ENCODE results near the gene KDM4C. TPM values are rescaled to one million over a fixed set of nuclear protein-coding genes. Genes with fewer than 3 reads are reported as not detected.

The KDM4C gene
- total RNA-seq, 6 donors from 2014 or later: 31.6 to 96.4 (median 41.2) TPM

DNA sequence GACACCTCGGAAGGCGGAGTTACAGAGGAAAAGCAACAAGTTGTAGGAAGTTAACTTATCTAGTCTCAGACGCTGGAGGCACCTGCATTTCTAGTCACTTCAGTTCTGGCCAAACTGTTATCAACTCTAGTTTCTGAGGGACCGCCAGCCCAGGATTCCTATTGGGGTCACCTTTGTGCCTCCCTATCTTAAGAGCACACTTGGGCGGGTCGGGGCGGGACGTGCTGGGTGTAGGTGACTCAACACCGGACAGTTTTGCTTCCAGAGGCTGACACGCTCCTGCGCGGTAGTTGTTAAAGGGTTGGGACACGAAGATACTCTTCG lies 679 bp upstream of the KDM4C start:
- TF ChIP-seq POLR2AphosphoS5 (IDR thresholded peaks at IDR 0.05): no peak
- TF ChIP-seq, protein P1, sequence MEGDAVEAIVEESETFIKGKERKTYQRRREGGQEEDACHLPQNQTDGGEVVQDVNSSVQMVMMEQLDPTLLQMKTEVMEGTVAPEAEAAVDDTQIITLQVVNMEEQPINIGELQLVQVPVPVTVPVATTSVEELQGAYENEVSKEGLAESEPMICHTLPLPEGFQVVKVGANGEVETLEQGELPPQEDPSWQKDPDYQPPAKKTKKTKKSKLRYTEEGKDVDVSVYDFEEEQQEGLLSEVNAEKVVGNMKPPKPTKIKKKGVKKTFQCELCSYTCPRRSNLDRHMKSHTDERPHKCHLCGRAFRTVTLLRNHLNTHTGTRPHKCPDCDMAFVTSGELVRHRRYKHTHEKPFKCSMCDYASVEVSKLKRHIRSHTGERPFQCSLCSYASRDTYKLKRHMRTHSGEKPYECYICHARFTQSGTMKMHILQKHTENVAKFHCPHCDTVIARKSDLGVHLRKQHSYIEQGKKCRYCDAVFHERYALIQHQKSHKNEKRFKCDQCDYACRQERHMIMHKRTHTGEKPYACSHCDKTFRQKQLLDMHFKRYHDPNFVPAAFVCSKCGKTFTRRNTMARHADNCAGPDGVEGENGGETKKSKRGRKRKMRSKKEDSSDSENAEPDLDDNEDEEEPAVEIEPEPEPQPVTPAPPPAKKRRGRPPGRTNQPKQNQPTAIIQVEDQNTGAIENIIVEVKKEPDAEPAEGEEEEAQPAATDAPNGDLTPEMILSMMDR (IDR thresholded peaks at IDR 0.05): no peak
- no peak for TF ChIP-seq EP300 (IDR thresholded peaks at IDR 0.05)
- TF ChIP-seq POLR2A (IDR thresholded peaks at IDR 0.05): peak in 1 of 4 donors; percentile 36
- Histone ChIP-seq H3K9me3 (no peaks in the 10 kb centered on the region), H3K27ac (peak overlapping the region; percentile 93 to 99 (median 96)), H3K27me3 (no peaks in the 10 kb centered on the region), H3K36me3 (no peaks in the 10 kb centered on the region), H3K4me3 (peak overlapping the region; percentile 71 to 93 (median 84)), H3K4me1 (peaks cover 4 to 15% (median 10%) of the 10 kb centered on the region in 4 donors)
- WGBS, 2 donors: 0% methylated on average over 3 to 14 of the region's 14 CpGs
- peak; percentile 60 to 87 for ATAC-seq (ENCODE audit: low FRiP score in 2 of 2)
- DNase-seq: no peak

DNA sequence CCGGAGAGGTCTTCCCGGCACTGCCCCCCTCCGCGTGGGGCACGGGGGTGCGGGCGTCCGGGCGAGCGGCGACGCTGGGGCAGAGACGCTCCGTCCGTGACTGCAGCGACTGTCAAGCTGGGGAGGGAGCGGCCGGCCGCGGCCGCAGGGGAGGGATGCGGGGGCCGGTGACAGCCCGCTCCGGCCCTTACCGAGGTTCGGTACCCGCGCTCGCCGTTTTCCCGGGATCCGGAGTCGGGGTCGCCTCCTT lies 400 bp downstream of the KDM4C start:
- no peaks in the 10 kb centered on the region for H3K27me3 ChIP-seq
- DNase-seq (no peak), ATAC-seq (ENCODE audit: low FRiP score in 2 of 2) (peak; percentile 45 to 55)
- H3K4me1 ChIP-seq: peaks cover 4 to 15% (median 10%) of the 10 kb centered on the region in 4 donors
- no peaks in the 10 kb centered on the region for H3K9me3 ChIP-seq
- peak overlapping the region; percentile 93 to 99 (median 96) for H3K27ac ChIP-seq
- WGBS, 2 donors: 0% methylated on average over 13 to 24 of the region's 35 CpGs
- no peaks in the 10 kb centered on the region for H3K36me3 ChIP-seq
- H3K4me3 ChIP-seq: peak overlapping the region; percentile 71 to 93 (median 84)
- no peak for TF ChIP-seq EP300 (IDR thresholded peaks at IDR 0.05)

DNA sequence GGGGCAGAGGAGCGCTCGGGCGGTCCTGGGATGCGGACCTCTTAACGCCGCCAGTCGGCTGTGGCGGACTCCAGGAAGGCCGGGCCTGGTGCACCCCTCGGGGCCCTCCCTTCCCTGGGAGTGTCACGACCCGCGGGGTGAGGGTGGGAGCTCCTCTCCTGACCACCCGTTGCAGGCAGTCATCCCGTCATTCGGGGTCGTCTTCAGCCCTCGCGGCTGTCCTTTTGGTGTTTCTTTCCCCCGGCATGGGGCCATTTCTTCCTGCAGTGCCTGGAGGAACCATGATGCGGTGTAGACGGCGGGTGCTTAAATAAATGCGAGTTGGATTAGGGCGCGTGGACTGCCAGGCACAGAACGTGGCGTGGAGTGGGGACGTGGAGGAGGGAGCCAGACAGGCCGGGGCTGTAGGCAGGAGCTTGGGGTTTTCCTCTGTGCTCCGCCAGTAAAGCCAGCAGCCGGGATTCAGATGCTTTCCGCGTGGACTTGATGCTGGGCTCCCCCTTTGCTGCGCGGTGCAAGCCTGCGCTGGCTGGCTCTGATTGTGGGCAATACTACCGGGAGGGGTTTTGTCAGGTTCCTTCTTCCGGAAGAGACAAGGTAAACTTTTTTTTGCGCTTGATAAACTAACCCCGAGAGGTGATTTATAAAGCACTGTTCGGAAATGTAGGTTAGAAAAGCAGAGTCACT lies 868 bp downstream of the KDM4C start:
- ATAC-seq (ENCODE audit: low FRiP score in 2 of 2) (peak; percentile 61 to 62), DNase-seq (peak; percentile 44 to 87)
- TF ChIP-seq POLR2AphosphoS5 (IDR thresholded peaks at IDR 0.05) (no peak), POLR2A (IDR thresholded peaks at IDR 0.05) (peak in 2 of 4 donors; percentile 18 to 35), EP300 (IDR thresholded peaks at IDR 0.05) (no peak)
- TF ChIP-seq, protein P1 (IDR thresholded peaks at IDR 0.05): peak in 1 of 6 experiments; percentile 15
- Histone ChIP-seq H3K4me3 (peak overlapping the region; percentile 71 to 93 (median 84)), H3K36me3 (no peaks in the 10 kb centered on the region), H3K27me3 (no peaks in the 10 kb centered on the region), H3K27ac (peak overlapping the region; percentile 93 to 99 (median 96)), H3K4me1 (peaks cover 4 to 15% (median 10%) of the 10 kb centered on the region in 4 donors), H3K9me3 (no peaks in the 10 kb centered on the region)
- WGBS, 2 donors: 0% methylated on average over 26 to 28 of the region's 42 CpGs

DNA sequence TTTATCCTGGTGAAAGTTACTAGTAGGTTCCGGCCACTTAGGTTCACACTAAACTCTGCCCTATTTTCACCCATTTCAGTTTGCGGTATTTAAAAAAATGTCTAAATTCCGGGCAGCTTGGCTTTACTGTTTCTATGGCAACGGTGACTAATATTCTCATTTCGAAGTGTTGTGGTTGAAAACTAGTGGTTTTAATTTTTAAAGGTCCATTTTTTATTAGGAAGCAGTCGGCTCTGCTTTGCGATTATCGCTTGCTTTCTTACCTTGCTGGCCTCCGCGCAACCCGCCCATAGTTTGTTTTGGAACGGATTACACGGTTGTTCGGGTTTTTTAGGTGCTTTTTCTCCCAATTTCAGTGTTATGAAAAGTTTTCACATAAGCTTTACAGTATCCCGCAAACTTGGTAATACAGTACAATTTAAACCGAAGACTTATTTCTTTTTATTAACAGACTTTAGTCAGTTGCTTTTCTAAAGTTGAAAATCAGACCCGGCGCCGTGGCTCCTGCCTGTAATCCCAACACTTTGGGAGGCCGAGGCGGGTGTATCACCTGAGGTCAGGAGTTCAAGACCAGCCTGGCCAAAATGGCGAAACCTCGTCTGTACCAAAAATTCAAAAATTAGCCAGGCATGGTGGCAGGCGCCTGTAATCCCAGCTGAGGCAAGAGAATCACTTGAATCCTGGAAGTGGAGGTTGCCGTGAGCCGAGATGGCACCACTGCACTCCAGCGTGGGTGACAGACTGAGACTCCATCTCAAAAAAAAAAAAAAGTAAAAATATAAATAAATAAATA lies 1.6 kb downstream of the KDM4C start:
- Histone ChIP-seq H3K36me3 (no peaks in the 10 kb centered on the region), H3K4me3 (peak overlapping the region; percentile 71 to 93 (median 84)), H3K4me1 (peaks cover 4 to 15% (median 10%) of the 10 kb centered on the region in 4 donors), H3K9me3 (no peaks in the 10 kb centered on the region), H3K27ac (peak overlapping the region; percentile 93 to 99 (median 96)), H3K27me3 (no peaks in the 10 kb centered on the region)
- WGBS, 2 donors: 40 to 45% methylated on average over 27 of the region's 27 CpGs
- ATAC-seq (ENCODE audit: low FRiP score in 2 of 2) (no peak), DNase-seq (no peak)
- TF ChIP-seq, protein P1 (IDR thresholded peaks at IDR 0.05): no peak
- no peak for TF ChIP-seq POLR2AphosphoS5 (IDR thresholded peaks at IDR 0.05)
- TF ChIP-seq EP300 (IDR thresholded peaks at IDR 0.05): no peak
- TF ChIP-seq POLR2A (IDR thresholded peaks at IDR 0.05): no peak

DNA sequence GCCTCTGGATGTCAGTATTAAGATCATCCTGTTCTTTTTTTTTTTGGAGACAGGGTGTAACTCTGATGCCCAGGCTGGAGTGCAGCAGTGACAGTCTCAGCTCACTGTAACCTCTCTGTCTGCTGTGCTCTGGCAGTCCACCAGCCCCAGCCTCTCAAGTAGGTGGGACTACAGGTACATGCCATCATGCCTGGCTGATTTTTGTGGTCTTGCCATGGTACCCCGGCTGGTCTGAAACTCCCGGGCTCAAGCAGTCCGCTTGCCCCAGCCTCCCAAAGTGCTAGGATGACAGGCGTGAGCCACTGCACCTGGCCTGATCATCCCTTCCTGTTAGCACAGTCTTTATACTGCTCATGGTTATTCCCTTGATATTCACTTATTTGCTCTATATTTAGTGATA lies 3.5 kb downstream of the KDM4C start:
- no peak overlapping the region for H3K27ac ChIP-seq
- no peaks in the 10 kb centered on the region for H3K27me3 ChIP-seq
- no peaks in the 10 kb centered on the region for H3K36me3 ChIP-seq
- no peak for ATAC-seq (ENCODE audit: low FRiP score in 2 of 2)
- 97 to 100% methylated on average over 3 of the region's 4 CpGs for WGBS, 2 donors
- no peak for TF ChIP-seq POLR2A (IDR thresholded peaks at IDR 0.05)
- TF ChIP-seq, protein P1 (IDR thresholded peaks at IDR 0.05): no peak
- no peak for TF ChIP-seq EP300 (IDR thresholded peaks at IDR 0.05)
- TF ChIP-seq POLR2AphosphoS5 (IDR thresholded peaks at IDR 0.05): no peak
- DNase-seq: no peak
- no peak overlapping the region for H3K4me3 ChIP-seq
- peaks cover 4 to 15% (median 10%) of the 10 kb centered on the region in 4 donors for H3K4me1 ChIP-seq
- no peaks in the 10 kb centered on the region for H3K9me3 ChIP-seq
